SIG-M5 (cell line): ENCODE data around the gene CLN6.
"Not testable (repeated sequence)": the region's sequence is repeated elsewhere in the genome, so short reads cannot be mapped to it uniquely, and the experiment has no call there.

ENCODE experiments used
- DNase-seq: peaks from one replicate; lab custom pipeline; 2025; lab: John Stamatoyannopoulos, UW

Gene CLN6

DNA sequence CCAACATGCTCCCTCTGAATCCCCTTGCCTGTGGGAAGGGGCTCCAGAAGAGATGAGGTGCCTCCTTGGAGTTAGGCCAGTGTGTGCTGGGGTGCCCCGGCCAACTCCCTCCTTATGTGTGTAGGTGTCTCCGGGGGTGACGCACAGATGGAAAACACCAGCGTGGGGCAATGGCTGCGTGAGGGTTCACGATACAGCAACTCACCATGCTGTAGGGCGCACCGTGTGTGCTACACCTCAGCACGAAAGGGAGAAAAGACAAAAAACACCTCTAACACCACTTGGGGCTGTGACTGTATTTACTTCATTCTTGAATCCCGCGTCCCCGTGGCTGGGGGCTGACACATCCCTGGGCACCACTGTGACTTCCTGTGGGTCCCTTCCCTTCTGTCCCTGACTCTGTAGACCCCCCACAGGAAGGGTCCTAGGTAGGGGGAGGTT, 22.8 kb downstream of the CLN6 start:
- DNase-seq: no peak

DNA sequence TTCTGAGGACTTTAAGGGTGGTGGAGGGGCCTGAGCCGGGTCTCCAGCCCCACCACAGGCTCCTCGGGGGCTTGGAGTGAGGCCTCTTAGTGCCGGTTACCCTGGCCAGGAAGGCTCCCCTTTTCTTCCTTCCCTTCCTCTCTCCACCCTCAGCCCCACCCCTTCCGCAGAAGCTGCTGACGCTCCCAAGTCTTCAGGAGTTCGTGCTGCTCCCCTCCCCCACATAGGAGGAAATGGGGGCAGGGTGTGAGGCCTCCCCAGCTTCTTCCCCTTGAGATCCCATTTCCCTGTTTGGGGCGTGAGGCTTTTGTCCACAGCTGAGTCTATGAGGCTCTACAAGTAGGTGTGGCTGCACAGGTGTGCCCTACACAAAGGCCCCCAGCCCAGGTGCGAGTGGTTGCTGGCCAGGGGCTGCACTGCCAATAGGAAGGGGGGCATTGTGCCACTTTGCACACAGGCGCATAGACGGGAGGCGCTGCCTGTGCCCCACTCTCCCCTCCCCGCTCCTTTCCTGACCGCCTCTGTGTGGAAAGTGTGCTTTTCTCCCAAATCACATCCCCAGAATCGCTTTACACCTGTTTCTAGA, 23.5 kb downstream of the CLN6 start:
- no peak for DNase-seq

DNA sequence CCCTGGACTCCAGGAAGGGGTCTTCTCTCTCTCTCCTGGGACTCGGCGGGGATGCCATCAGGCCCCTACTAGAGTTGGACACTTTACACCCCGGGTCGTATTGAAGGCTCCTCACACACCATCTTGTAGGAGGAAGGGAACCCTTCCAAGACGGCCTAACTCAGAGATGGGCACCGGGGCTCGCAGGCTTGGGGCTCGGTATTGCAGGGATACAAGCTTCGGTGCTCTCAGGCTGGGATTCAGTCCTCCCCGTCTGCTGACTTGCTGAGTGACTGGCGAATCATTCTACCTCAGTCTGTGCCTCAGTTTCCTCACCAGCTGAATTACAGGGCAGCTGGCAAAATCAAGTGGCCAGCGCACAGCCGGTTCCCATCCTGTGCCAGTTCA, 24.0 kb downstream of the CLN6 start:
- DNase-seq: no peak

DNA sequence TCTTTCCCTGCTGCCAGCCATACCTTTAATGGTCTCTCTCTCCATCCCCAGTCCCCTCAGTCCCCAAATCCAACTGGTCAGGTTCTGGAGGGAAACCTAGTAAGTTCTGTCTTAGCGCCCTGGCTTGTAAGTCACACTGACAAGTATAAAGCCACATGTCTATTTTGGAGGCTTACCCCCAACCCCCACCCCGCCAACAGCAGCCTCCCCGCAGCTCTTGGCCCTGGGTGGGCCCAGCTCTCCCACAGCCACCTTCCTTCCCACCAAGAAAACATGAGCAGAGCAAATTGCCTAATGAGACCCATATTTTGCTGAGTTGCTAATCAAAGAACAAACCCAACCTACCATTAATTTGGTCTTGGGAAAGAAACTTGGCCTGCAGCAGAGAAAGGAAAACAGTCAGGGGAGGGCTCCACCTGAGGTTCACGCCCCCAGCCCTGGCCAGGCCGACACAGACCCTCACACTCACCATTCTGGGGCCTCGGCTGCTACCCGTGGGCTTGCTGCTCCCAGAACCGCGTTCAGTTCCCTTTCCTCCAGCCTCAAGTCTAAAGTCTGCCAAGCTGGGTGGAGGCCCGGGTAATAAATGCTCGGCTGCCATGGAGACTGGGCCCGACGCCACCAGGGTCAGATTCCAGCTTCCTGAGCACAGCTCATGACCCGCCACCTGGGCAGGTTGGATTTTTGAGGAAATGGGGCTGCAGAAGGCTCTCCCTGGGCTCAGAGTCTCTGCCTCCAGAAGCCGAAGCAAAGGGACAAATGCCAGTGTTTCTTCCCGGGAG, 24.6 kb downstream of the CLN6 start, which contains the start of gene CALML4:
CALML4 (minus strand) TSS at position 557 of the 782 bp plus-strand sequence; CDS start at position 472, 85 bp downstream.
- DNase-seq: no peak

DNA sequence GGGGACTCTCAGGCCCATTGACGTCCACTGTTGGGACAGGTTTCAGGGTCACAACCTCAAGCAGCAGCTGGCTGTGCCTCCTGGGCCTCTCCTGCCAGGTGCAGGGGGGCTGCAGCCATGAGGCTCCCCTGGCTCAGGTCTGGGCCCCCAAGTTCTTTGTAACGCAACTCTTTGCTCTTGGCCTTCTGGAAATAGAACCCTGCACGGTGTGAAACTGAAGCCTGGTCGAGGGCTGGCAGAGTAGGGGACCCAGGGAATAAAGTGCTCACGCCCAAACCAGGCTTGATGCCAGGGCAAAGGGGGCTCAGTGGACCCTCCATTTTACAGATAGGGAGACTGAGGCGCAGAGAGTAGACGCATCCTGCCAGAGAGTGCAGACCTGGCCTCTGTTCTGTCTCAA, 25.2 kb downstream of the CLN6 start:
- no peak for DNase-seq

DNA sequence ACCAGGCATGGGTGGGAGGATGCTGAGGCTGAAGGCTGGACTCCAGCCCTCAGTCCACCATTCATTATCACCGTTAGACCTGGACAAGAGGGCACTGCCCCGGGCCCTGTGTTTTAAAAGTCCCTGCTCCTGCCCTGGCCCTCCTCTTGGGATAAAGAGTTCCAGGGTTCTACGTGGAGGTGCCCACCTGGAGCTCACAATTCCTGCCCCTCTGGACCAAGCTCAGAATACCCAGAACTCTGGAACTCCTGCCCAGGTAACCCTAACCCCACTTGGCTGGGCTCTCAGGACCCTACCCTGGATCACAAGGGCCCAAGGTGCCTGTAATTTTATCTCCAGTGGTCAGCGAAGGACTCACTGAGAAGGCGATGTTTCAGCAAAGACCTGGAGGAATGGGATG, 25.6 kb downstream of the CLN6 start:
- DNase-seq: no peak

DNA sequence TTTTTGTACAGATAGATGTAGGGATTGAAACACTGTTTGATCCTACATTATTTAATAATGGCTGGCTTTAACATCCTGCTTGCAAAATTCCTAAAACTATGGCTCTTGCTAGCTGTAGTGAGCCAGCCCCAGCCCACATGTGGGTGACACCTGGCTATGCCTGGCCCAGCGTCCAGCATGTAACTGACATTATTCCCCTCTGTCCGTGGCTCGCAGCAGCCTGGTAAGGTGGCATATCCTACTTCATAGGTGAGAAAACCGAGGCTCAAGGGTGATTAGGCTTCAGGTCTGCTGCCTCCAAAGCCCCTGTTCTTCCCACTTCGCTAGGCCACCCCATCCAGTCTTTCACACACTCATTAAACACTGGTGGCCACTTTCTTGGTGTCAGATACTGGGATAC, 26.0 kb downstream of the CLN6 start:
- no peak for DNase-seq

DNA sequence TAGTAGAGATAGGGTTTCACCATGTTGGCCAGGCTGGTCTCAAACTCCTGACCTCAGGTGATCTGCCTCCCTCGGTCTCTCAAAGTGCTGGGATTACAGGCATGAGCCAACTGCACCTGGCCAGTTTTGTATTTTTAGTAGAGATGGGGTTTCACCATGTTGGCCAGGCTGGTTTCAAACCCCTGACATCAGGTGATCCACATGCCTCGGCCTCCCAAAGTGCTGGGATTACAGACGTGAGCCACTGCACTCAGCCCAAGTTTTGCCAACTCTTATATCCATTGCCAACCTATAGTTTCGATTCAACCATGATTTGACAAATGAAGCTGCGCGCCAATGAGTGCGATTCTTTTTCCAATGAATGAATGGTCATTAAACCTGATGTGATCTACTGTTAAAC, 26.5 kb downstream of the CLN6 start:
- not testable (repeated sequence) for DNase-seq

DNA sequence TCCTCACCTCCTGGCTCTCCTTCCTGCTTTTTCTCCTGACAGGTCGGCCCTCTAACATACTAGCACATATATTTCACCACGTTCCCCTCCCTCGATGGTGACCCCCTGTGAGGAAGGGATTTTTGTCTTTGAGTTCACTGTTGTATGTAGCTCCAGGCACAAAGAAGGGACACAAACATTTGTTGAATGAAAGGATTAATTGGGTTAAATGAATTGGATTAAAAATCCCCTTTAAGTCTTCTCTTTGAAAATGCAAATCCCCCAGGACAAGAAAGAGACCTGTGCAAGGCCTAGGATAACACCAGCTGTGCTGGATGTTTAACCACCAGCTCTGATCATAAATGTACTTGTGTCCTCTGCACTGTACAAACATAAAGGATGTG, 27.7 kb downstream of the CLN6 start:
- no peak for DNase-seq

DNA sequence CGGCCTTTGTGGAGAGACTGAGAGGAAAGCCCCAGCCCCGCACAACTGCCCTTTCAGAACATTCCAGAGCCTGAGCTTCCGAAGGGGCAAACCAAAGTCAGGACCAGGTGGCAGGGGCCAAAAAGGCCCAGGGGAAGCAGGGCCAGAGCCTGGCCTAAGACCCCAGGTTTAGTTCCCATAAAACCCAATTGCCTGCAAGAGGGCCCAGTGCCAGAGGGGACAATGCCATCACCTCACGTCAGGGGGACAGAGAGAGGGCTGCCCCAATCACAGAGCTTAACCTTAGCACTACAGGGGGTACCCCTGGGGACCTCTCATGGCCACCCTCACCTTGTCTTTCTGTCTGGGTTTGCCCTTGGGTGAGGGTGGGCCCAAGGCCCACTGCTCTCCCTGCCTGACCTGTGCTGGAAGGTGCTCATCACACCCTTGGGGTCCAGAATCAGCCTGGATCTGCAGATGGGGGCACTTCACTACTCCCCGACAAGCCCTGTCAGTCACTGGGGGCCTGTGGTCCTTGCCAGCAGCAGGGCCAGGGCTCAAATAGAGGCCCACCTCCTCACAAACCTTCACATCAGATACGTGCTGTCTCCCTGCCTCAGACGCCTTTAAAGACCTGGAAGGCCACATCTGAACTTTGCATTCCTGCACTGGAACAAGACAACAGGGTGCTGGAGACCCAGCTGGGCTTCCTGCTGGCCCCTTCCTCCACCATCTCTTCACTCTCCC, 28.2 kb downstream of the CLN6 start:
- DNase-seq: no peak

DNA sequence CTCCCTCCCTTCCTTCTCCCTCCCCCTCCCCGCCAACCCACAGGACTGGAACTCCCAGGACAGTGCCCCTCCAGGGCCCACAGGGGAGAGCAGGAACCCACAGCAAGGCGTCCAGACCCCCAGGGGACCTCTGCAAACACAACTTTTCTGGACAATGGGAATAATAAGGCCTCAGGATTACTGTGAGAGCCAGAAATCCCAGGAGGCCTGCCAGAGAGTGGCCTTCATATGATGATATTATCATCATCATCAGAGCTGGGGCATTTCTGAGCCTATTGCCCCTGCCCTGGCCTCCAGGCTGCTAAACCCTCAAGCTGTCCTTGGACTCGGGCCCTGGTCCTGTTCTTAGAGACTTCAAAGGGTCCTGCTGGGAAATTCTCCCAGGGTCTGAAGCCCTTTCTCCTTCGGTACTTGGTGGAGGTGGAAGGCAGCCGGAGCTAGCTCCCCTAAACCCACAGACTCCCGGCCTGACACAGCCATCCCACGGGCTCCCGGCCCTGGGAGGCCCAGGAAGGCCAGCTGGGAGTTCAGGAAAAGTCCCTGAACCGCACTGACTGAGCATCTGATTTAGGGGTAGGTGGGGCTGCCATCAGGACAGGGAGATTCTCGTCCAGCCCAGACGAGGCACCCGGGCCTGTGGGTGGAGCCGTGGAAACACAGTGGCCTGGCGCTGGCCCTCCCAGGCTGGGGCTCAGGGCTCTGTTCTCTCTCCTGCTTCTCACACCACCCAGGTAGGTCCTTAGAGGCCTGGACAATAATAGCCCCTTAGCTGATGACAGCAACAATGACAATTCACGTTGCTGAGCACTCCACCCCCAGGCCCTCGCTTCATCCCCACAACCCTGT, 29.3 kb downstream of the CLN6 start:
- no peak for DNase-seq

DNA sequence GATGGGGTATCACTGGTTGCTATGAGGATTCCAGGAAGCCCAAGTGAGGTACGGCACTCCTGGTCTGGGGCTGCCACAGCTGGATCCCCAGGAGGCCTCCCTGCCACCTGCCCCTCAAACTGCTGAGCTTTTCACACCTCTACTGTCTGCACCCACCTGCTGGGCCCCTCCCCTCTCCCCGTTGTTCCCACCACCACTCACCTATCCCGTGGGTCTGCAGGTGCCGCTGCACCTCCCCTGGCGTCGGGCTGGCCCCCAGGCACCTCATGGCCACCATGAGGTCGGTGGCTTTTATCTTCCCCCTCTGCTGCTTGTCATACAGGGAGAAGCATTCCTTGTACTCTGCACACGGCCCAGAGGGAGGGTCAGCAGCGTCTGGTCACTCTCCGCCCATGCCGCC, 30.2 kb downstream of the CLN6 start:
- no peak for DNase-seq

DNA sequence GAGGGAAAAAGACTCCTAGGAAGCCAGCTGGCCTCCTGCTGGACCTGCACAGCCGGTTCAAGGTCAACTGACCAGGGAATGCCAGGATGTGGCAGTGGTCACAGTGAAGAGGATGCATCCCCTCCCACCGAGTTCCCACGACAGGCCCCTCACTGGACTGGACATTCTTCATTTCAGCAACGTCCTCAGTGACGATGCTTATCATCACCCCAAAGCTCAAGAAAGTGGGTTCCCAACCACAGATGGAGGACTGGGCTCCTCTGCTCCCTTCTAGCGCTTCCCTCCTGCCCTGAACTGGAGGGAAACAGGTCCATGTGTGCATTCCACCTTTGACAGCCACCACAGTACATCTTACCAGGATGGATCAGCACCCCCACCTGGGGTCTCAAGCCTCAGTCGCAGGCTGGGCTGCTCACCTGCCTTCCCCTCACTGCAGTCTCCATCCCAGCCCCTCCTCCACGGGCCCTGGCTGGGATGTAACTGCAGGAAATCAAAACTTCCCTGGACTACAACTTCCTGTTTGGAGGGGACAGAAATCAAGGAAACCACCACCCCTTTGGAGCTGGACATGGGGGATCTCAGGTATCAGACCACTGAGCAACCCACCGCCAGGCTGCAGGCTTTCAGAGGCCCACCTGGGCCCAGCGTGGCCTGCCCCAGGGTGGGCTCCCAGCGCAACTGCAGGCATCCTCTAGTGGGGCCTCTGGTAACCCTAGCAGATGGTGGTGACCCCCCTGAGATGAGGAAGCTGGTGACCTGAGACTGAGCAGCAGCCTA, 31.7 kb downstream of the CLN6 start:
- DNase-seq: no peak

DNA sequence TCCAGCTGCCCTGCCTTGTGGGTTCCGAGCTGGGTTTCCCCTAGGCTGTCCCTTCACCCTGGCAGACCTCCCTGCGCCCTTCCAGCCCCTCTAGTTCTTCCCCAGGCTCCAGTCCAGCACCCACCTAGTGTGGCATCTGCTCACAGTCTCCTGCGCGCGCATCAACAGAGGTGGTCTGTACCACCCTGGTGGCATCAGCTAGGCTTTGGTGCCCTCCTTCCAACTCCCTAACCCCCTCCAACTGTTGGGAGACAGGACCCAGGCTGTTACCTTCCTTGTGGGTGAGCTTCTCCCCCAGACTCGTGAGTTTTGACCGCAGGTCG, 32.4 kb downstream of the CLN6 start:
- no peak for DNase-seq

DNA sequence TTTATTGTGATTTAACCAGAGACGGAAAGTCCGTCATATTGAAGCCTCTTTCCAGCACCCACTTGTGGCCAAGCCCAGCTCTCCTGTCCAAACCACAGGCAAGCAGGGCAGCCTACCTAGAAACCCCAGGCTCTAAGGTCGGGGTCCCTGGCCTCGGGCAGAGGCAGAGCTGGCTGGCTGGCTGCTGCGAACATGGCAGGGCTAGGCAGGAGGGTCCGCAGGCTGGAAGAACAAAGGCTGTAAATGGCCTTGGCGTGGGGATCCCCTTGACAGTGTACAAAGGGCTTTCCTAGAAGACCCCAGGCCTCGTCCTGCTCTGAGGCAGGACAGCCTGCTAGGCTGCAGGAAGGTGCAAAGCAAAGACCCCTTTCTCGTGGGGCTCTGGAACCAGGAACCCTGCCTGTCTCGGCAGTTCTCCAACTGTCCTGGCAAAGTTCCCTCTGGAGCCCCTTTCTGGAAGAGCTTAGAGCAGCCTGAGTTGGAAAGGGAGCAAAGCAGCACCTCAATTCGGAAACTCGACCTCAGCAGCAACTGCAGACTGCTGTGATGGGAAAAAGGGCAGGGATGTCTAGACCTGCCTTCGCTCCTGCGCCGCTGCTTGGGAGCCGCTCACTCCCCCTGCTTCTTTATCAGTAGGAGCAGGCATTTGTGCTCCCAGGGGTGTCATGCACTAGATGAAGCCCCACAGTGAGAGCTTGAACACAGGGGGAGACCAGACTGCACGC, 32.9 kb downstream of the CLN6 start:
- DNase-seq: no peak

DNA sequence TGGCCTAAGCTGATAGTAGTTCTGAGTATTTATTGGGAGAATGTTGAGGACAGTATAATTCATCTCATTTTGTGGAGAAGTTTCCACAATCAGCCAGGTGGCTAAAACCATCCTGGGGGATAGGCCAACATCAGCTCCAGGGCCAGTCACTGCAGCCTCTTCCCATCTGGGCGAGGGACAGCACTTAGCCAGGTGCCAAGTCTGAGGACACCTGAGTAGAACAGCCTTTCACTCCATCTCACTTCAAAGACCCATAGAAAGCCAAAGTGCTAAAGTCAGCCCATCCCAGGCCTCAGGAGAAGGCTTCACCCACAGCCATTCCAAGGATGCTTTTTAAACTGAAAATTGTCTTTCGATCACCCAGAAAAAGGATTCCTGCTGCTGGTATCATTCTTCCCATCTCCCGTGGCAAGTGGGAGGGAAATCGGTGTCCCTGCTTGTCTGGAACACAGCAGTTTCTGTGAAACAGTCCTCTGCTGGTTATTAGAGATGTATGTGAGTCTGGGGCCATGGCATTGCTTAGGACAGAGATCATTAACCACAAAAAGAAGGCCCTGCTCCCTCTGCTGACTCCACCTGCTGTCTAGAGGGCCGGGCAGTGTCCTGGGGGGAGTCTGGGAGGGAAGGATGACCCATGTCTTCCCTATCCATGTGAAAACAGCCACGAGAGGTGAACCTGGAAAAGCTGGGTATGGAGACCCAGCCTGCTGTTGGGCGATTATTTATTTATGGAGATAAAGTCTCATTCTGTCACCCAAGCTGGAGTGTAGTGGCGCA, 34.0 kb downstream of the CLN6 start:
- no peak for DNase-seq

DNA sequence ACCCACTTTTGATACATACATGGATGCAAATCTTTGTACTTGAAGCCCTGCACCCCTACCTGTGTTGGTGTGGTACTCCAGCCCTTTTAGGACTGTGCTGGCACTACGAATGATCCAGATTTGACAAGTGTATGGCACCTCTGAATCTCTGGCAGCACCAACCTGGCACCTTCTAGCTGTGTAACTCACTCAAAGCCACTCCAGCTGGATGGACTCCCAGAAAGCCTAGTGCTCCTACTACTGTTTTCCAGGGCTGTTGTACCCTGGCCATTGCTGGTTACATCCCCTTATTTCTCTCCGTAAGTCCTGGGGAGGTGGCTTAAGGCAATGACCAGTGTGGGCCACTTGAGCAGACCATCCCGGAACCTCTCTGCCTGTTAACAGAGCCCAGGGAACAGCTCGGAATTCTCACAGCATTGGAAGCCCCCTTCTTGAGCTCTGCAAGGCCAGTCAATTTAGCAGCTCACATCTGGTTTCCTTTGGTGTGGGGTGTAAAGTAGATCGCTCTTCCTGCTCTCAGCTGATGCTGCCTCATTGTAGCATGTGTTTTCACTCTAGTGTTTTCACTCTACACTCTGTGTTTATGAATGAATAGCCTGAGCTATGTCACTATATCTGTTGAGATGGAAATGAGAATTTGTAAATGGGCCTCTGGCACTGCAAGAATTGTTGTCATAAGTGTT, 36.6 kb downstream of the CLN6 start:
- no peak for DNase-seq

DNA sequence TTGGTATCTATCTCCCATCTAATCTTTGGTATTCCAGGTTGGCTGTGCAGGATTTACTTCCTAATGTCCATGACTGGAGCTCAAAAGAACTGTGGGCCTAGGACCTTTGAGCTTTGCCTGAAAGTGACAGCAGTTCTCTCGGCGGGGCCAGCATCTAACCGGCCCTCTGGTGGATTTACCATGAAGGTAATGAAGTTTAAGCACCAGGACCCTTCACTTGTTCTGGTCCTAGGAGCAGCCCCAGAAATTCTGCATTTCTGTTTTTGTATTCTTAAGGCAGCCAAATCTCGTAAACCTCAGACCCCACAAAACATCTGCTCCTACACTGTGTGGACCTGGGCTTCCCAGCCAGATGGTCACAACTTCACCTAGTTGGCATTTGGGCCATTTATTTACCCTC, 37.4 kb downstream of the CLN6 start:
- no peak for DNase-seq

DNA sequence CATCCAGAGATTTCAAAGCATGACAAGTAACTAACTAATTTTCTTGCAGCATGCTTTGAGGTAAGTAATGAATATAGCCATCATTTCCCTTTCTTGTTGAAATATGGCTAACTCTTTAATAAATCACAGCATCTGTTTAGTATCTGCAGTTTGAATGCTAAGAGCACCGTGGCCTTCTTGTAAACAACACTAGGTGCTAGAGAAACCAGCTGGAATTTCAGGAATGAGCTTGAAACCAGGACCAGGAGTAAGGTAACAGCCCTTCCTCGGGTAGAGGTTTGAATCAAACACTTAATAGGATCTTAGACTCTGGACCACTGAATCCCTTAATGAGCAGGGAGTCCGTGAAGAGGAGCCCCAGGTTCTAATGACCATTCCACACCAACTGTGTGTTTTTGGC, 38.0 kb downstream of the CLN6 start:
- DNase-seq: no peak

DNA sequence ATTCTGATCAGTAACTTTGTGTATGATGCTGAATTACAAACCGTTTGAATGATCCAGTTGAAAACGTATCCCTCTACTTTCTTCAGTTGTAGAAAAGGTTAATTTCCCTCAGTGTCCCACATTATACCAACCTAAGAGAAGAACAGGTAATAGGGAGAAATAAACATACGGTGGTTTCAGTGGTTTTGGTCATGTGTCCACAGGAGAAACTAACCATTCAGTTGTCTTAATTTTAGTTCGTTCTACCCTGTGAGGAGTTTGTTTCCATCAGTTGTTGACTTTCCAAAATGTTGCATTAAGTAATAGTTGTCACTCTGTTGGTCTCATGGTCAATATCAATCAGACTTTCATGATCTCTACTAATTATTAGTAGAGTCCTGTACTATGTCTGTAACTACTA, 39.5 kb downstream of the CLN6 start:
- DNase-seq: no peak
